GM23248 (cell line): ENCODE data around the gene CFAP65.

Source experiments
- EZH2 ChIP-seq: fragments of 200-600 bp; sonication (generic); IDR thresholded peaks from 2 replicates; pipeline ENCODE4 v1.6.1; 2018; ENCODE audit warnings: antibody characterized with exemption, mild to moderate bottlenecking; ENCODE audit not compliant: insufficient read depth, poor library complexity, severe bottlenecking
- EZH2phosphoT487 ChIP-seq: fragments of 200-600 bp; sonication (generic); IDR thresholded peaks from 2 replicates; pipeline ENCODE4 v1.6.1; 2018; ENCODE audit warnings: antibody characterized with exemption, moderate library complexity, mild to moderate bottlenecking, low read depth; ENCODE audit not compliant: insufficient read depth

GRCh38 chr2:219049282-219049681 lies 8.0 kb upstream of the CFAP65 start:
- TF ChIP-seq EZH2: no peak
- no peak for TF ChIP-seq EZH2phosphoT487
